Pericardium fibroblast (primary cell): Measurements from ENCODE around the gene SLITRK5. TPM values are rescaled to one million over a fixed set of nuclear protein-coding genes. Genes with fewer than 3 reads are reported as not detected.

Experiments used
- total RNA-seq: library from RNA; depleted of rRNA; stranded (reverse); fragments of >200 nt; gene quantifications from 2 replicates; pipeline ENCODE4 v1.2.3, GENCODE V29; 2015

Gene SLITRK5
- total RNA-seq, result under 0.01 and 0.26 TPM in 2 replicates

GRCh38 chr13:87671031-87671752 is at the start of gene SLITRK5:
Gene SLITRK5, plus strand, starts transcription at chr13:87671371. Its CDS starts 4,018 bp downstream, at chr13:87675389.

